SJSA1 (cell line): ENCODE measurements around the gene MSLN. TPM values are rescaled to one million over a fixed set of nuclear protein-coding genes. Genes with fewer than 3 reads are reported as not detected.

ENCODE experiments used
- DNase-seq, 2 experiments: peaks; one replicate each; pipeline ENCODE4 v3.0.0-alpha.2; 2015 to 2020; ENCODE audit warnings: low spot score in 2 of 2, low read depth in 1 of 2
- H3K27ac ChIP-seq: fragments of 250-450 bp; sonication (Bioruptor Pico); 2 replicates; pipeline ENCODE4 v1.5.1; 2020; ENCODE audit warnings: mild to moderate bottlenecking, moderate library complexity
- H3K27me3 ChIP-seq: fragments of 250-450 bp; sonication (Bioruptor Pico); replicated peaks from 2 replicates; pipeline ENCODE4 v1.5.1; 2020; ENCODE audit warnings: mild to moderate bottlenecking, moderate library complexity
- H3K36me3 ChIP-seq: fragments of 250-450 bp; sonication (Bioruptor Pico); 2 replicates; pipeline ENCODE4 v1.5.1; 2020; ENCODE audit warnings: mild to moderate bottlenecking
- H3K4me1 ChIP-seq: fragments of 250-450 bp; sonication (Bioruptor Pico); replicated peaks from 2 replicates; pipeline ENCODE4 v1.6.1; 2021; ENCODE audit warnings: mild to moderate bottlenecking
- H3K4me3 ChIP-seq: fragments of 250-450 bp; sonication (Bioruptor Pico); 2 replicates; pipeline ENCODE4 v1.5.1; 2020; ENCODE audit warnings: mild to moderate bottlenecking
- H3K9me3 ChIP-seq: fragments of 250-450 bp; sonication (Bioruptor Pico); replicated peaks from 2 replicates; pipeline ENCODE4 v1.5.1; 2020; ENCODE audit warnings: mild to moderate bottlenecking
- total RNA-seq: library from RNA; depleted of rRNA; stranded (reverse); fragments of >200 nt; shearing (Covaris generic); gene quantifications from 2 replicates; pipeline ENCODE4 v1.2.3, GENCODE V29; 2014

The MSLN gene
- total RNA-seq, 1 experiment from 2014 or later: not detected

- Histone ChIP-seq H3K9me3 (peaks cover 8% of the 10 kb centered on the region; the same call in 1 of the 2 replicates), H3K4me3 (no peak overlapping the region), H3K27ac (no peak overlapping the region), H3K27me3 (no peaks in the 10 kb centered on the region; the same call in 1 of the 2 replicates), H3K36me3 (peaks cover 20% of the 10 kb centered on the region), H3K4me1 (peaks cover 54% of the 10 kb centered on the region)
- no peak for DNase-seq
These were observed 41.6 kb upstream of the MSLN start for GRCh38 chr16:718922-719321.

GRCh38 chr16:719815-720446 lies 40.6 kb upstream of the MSLN start:
- Histone ChIP-seq H3K36me3 (peaks cover 20% of the 10 kb centered on the region), H3K4me3 (peak overlapping the region; percentile 89), H3K4me1 (peaks cover 45% of the 10 kb centered on the region), H3K9me3 (peaks cover 8% of the 10 kb centered on the region; the same call in 1 of the 2 replicates), H3K27me3 (no peaks in the 10 kb centered on the region; the same call in 1 of the 2 replicates), H3K27ac (no peak overlapping the region)
- no peak for DNase-seq

DNA sequence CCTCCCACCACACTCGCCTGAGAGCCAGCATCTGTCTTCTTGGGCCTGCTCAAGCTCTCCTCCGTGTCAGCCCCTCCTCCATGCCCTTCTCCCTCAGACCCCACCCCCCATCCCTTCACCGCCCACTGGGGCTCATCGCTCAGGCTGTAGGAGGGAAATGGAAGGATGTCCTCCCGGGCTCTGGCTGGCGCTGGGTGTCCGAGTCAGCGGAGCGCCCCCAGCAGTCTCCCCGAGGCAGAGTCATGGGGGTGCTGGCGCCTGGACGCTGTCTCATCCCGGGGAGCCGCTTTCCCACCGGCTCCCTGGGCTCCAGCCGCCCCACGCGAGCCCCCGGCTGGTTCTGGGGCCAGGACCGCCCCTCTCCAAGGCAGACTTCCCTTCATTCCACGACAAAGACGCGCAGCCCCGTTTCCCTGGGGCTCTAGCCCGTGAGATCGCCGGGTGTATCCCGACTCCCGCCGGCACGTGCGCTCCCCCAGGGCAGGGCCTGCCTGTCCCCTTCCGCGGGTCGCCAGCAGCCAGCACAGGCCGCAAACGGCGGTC lies 40.0 kb upstream of the MSLN start:
- peak overlapping the region; percentile 89 for H3K4me3 ChIP-seq
- H3K27ac ChIP-seq: peak overlapping the region; percentile 40
- peaks cover 4% of the 10 kb centered on the region; the same call in 1 of the 2 replicates for H3K27me3 ChIP-seq
- H3K4me1 ChIP-seq: peaks cover 41% of the 10 kb centered on the region
- DNase-seq: peak in 1 of 2 experiments; percentile 70
- H3K36me3 ChIP-seq: peaks cover 17% of the 10 kb centered on the region
- H3K9me3 ChIP-seq: 0 out of 2 replicates have a peak, but pooled peaks cover 5% of the 10 kb centered on the region

DNA sequence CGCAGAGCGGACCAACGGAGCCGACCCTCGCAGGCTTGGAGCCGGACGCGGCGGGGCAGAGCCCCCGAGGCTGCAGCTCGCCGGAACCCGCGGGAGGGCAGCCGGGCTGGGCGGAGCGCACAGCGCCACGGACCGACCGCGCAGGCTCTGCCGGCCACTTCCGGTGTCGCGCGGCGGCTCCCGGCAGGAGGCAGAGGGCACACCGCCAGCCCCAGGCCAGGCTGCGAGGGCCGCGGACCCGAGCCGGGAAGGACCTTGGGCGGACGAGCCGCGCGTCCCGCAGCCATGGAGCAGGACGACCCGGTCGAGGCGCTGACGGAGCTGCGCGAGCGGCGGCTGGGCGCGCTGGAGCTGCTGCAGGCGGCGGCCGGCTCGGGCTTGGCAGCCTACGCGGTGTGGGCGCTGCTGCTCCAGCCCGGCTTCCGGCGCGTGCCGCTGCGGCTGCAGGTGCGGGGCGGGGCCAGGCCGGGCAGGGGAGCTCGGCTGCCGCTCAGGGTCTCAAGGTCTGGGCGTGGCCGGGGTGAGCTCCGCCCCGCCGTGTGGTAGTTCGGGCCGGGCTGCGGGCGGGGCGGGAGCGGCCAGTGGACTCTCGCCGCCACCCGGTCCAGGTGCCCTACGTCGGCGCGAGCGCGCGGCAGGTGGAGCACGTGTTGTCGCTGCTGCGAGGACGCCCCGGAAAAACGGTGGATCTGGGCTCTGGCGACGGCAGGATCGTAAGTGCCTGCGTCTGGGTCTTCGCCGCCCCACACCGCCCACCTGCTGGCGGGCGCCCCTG lies 39.4 kb upstream of the MSLN start, which contains the start of gene ANTKMT:
TSS of gene ANTKMT (plus strand) at position 157 of the 775 bp plus-strand sequence. CDS start at position 286, 129 bp downstream.
- H3K36me3 ChIP-seq: peaks cover 17% of the 10 kb centered on the region
- H3K9me3 ChIP-seq: 0 out of 2 replicates have a peak, but pooled peaks cover 5% of the 10 kb centered on the region
- DNase-seq: peak; percentile 75 to 89
- peak within 1 kb of the TSS; percentile 89 for H3K4me3 ChIP-seq
- peaks cover 9% of the 10 kb centered on the region; the same call in 1 of the 2 replicates for H3K27me3 ChIP-seq
- H3K4me1 ChIP-seq: peaks cover 34% of the 10 kb centered on the region
- H3K27ac ChIP-seq: peak within 1 kb of the TSS; percentile 40

- peaks cover 34% of the 10 kb centered on the region for H3K4me1 ChIP-seq
- 0 out of 2 replicates have a peak, but pooled peaks cover 5% of the 10 kb centered on the region for H3K9me3 ChIP-seq
- peaks cover 14% of the 10 kb centered on the region for H3K27me3 ChIP-seq
- no peak for DNase-seq
- H3K4me3 ChIP-seq: peak overlapping the region; percentile 89
- H3K36me3 ChIP-seq: peaks cover 17% of the 10 kb centered on the region
- H3K27ac ChIP-seq: no peak overlapping the region
These were observed 38.6 kb upstream of the MSLN start for GRCh38 chr16:721765-722540.

GRCh38 chr16:722835-723633 lies 37.5 kb upstream of the MSLN start:
- DNase-seq: no peak
- Histone ChIP-seq H3K36me3 (peaks cover 17% of the 10 kb centered on the region), H3K27me3 (peaks cover 21% of the 10 kb centered on the region), H3K4me1 (peaks cover 43% of the 10 kb centered on the region), H3K9me3 (0 out of 2 replicates have a peak, but pooled peaks cover 5% of the 10 kb centered on the region), H3K27ac (no peak overlapping the region), H3K4me3 (no peak overlapping the region)

GRCh38 chr16:723695-724094 lies 36.8 kb upstream of the MSLN start:
- H3K4me3 ChIP-seq: no peak overlapping the region
- no peak for DNase-seq
- no peak overlapping the region for H3K27ac ChIP-seq
- H3K36me3 ChIP-seq: peaks cover 17% of the 10 kb centered on the region
- peaks cover 24% of the 10 kb centered on the region for H3K27me3 ChIP-seq
- 0 out of 2 replicates have a peak, but pooled peaks cover 5% of the 10 kb centered on the region for H3K9me3 ChIP-seq
- peaks cover 50% of the 10 kb centered on the region for H3K4me1 ChIP-seq

- H3K36me3 ChIP-seq: peaks cover 17% of the 10 kb centered on the region
- H3K27me3 ChIP-seq: peaks cover 24% of the 10 kb centered on the region
- 0 out of 2 replicates have a peak, but pooled peaks cover 5% of the 10 kb centered on the region for H3K9me3 ChIP-seq
- H3K4me1 ChIP-seq: peaks cover 45% of the 10 kb centered on the region
- no peak for DNase-seq
- H3K4me3 ChIP-seq: no peak overlapping the region
- H3K27ac ChIP-seq: no peak overlapping the region
These were observed 36.1 kb upstream of the MSLN start for GRCh38 chr16:724188-725040.

- Histone ChIP-seq H3K36me3 (peaks cover 17% of the 10 kb centered on the region), H3K4me1 (peaks cover 41% of the 10 kb centered on the region), H3K27me3 (peaks cover 24% of the 10 kb centered on the region), H3K4me3 (no peak overlapping the region), H3K9me3 (0 out of 2 replicates have a peak, but pooled peaks cover 5% of the 10 kb centered on the region), H3K27ac (no peak overlapping the region)
- DNase-seq: no peak
These were observed 35.5 kb upstream of the MSLN start for GRCh38 chr16:725041-725376.

- Histone ChIP-seq H3K27me3 (peaks cover 24% of the 10 kb centered on the region), H3K36me3 (peaks cover 17% of the 10 kb centered on the region), H3K4me3 (no peak overlapping the region), H3K4me1 (peaks cover 35% of the 10 kb centered on the region), H3K27ac (no peak overlapping the region), H3K9me3 (0 out of 2 replicates have a peak, but pooled peaks cover 5% of the 10 kb centered on the region)
- no peak for DNase-seq
These were observed 34.9 kb upstream of the MSLN start for GRCh38 chr16:725463-726187.

GRCh38 chr16:726188-726437 lies 34.4 kb upstream of the MSLN start:
- Histone ChIP-seq H3K4me1 (peaks cover 30% of the 10 kb centered on the region), H3K27me3 (peaks cover 24% of the 10 kb centered on the region), H3K9me3 (0 out of 2 replicates have a peak, but pooled peaks cover 4% of the 10 kb centered on the region), H3K36me3 (peaks cover 15% of the 10 kb centered on the region), H3K4me3 (no peak overlapping the region), H3K27ac (no peak overlapping the region)
- DNase-seq: no peak
